Mesodermal cell (in vitro differentiated cells): ENCODE data around the gene KNCN.

Source experiments
- H3K27ac ChIP-seq: 2 replicates; pipeline ENCODE4 v1.7.0; 2013; ENCODE audit warnings: mild to moderate bottlenecking, low read depth, low read length, moderate library complexity; ENCODE audit not compliant: severe bottlenecking
- H3K36me3 ChIP-seq: 2 replicates; pipeline ENCODE4 v1.7.1; 2013; ENCODE audit warnings: mild to moderate bottlenecking, low read length, moderate library complexity; ENCODE audit not compliant: control insufficient read depth, insufficient read depth
- H3K4me1 ChIP-seq: one replicate; pipeline ENCODE4 v1.7.1; 2013; ENCODE audit warnings: mild to moderate bottlenecking, low read length; ENCODE audit not compliant: insufficient read depth, control insufficient read depth, poor library complexity, severe bottlenecking
- H3K4me3 ChIP-seq: 2 replicates; pipeline ENCODE4 v1.7.0; 2013; ENCODE audit warnings: low read length, control low read depth, mild to moderate bottlenecking; ENCODE audit not compliant: insufficient read depth, poor library complexity, severe bottlenecking; ENCODE audit errors: extremely low read depth
- H3K9me3 ChIP-seq: 2 replicates; pipeline ENCODE4 v1.7.1; 2013; ENCODE audit warnings: mild to moderate bottlenecking, low read length, moderate library complexity; ENCODE audit not compliant: control insufficient read depth
- WGBS, 2 experiments: methylation state at CpG; one replicate each; pipeline ENCODE4 v1.1.5; 2013; ENCODE audit warnings: missing lambda C conversion rate in 2 of 2; ENCODE audit not compliant: insufficient coverage in 2 of 2; 5-methylcytosine and 5-hydroxymethylcytosine counted together

Gene KNCN

GRCh38 chr1:46497020-46497419, 54.4 kb downstream of the KNCN start:
- H3K4me1 ChIP-seq: no peaks in the 10 kb centered on the region
- H3K36me3 ChIP-seq: no peaks in the 10 kb centered on the region
- H3K27ac ChIP-seq: no peak overlapping the region
- 71% methylated on average over 1 to 2 of the region's 3 CpGs for WGBS, 2 experiments
- no peak overlapping the region for H3K4me3 ChIP-seq
- no peaks in the 10 kb centered on the region for H3K9me3 ChIP-seq

DNA sequence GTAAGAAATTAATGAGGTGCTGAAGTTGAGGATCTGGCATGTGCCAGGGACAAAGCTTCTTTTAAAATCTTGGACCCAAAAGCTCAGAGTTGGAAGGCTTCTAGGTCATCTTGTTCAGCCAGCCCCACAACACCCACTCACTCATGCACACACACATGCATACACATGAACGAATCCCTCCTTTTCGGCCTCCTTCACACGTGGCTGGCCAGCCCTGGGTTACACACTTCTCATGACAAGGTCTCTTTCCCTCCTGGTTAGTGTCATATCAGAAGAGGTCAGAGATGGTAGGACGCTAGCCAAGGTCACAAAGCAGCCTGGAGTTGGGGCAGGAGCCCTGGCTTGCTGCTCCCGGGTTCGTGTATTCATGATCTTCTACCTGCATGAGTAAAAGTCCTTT, 54.9 kb downstream of the KNCN start:
- WGBS, 2 experiments: 82 to 94% methylated on average over 3 to 6 of the region's 6 CpGs
- no peak overlapping the region for H3K4me3 ChIP-seq

DNA sequence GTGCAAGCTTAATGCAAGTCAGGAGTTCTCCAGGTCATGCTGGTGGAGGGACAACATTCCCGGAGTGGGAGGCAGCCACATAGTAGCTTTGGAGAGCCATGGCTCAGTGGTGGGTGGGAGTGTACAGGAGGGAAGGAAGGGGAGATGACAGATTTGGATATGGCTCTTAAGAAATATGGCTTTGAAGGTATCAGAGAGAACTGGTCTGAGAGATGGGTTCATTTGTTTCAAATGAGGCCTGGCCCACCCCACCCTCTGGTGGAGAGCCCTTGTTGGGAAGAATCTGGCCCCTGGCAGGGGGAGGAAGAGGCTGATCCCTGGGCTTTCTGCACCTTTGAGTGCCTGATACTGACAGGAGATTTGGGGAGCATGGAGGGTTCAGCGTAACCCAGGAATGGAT, 55.7 kb downstream of the KNCN start:
- Histone ChIP-seq H3K36me3 (no peaks in the 10 kb centered on the region), H3K4me1 (no peaks in the 10 kb centered on the region), H3K4me3 (no peak overlapping the region), H3K27ac (no peak overlapping the region), H3K9me3 (no peaks in the 10 kb centered on the region)
- WGBS, 2 experiments: 80 to 82% methylated on average over 1 to 2 of the region's 2 CpGs

More for the DNA sequence above, 54.9 kb downstream of the KNCN start:
- H3K36me3 ChIP-seq: no peaks in the 10 kb centered on the region
- no peaks in the 10 kb centered on the region for H3K4me1 ChIP-seq
- H3K9me3 ChIP-seq: no peaks in the 10 kb centered on the region
- no peak overlapping the region for H3K27ac ChIP-seq
